HCT116 (cell line): ENCODE data around the gene MAGI3. TPM values are rescaled to one million over a fixed set of nuclear protein-coding genes. Genes with fewer than 3 reads are reported as not detected.

Experiments used
- ATAC-seq: fragments of 200-7000 bp; cut with Tn5 transposase; 2 replicates; pipeline ENCODE4 v1.9.1; 2020; ENCODE audit warnings: mild to moderate bottlenecking, moderate library complexity
- BruUV-seq: library from RNA; stranded (reverse); fragments of 400-500 nt; replicated peaks from 2 replicates; lab custom pipeline; 2021; lab: Mats Ljungman, UMichigan
- CTCF ChIA-PET: fragments of 300-600 bp; sonication (Branson Sonifier 250); formaldehyde crosslinking; loops from one replicate; lab custom pipeline; 2021; ENCODE audit warnings: antibody characterized with exemption; lab: Charles Lee
- POLR2A ChIA-PET: fragments of 300-600, 350-600 bp; sonication (Branson Sonifier 250); formaldehyde crosslinking; loops from one replicate; lab custom pipeline; 2021; ENCODE audit warnings: antibody characterized with exemption; lab: Charles Lee
- RAD21 ChIA-PET, 2 experiments: fragments of 300-600 bp; sonication (Branson Sonifier 250); formaldehyde crosslinking; loops; one replicate each; lab custom pipeline; 2023; ENCODE audit warnings: low total read pairs in 2 of 2; ENCODE audit not compliant: uncharacterized antibody in 2 of 2, unreplicated experiment in 2 of 2, low non-redundant PET in 1 of 2; lab: Charles Lee
- DNase-seq: peaks from one replicate; pipeline ENCODE4 v3.0.0-alpha.2; 2010; ENCODE audit warnings: low read depth, low spot score
- H2AFZ ChIP-seq: fragments of 200-600 bp; shearing (Covaris generic), sonication (generic); 2 replicates; pipeline ENCODE4 v1.6.1; 2017; ENCODE audit warnings: low read depth, mixed run types, mixed read lengths, antibody characterized with exemption, low read length; ENCODE audit not compliant: poor library complexity, severe bottlenecking
- H3K27ac ChIP-seq: 2 replicates; pipeline ENCODE4 v1.5.1; 2012; ENCODE audit warnings: low read depth, low read length
- H3K27me3 ChIP-seq: fragments of 200-600 bp; sonication (generic); 2 replicates; pipeline ENCODE4 v1.6.1; 2016; ENCODE audit warnings: mixed run types, low read length, mixed read lengths; ENCODE audit not compliant: insufficient read depth
- H3K36me3 ChIP-seq, 2 experiments: fragments of 200-500 bp in 1 of 2; fragments of 200-600 bp in 1 of 2; sonication (Bioruptor generic) in 1 of 2; sonication (generic) in 1 of 2; 2 replicates each; pipeline versions ENCODE4 v1.5.1 to v1.6.1; 2014 to 2016; ENCODE audit warnings: low read length in 2 of 2, inconsistent platforms in 1 of 2, mixed read lengths in 1 of 2, mixed run types in 1 of 2; ENCODE audit not compliant: insufficient read depth in 2 of 2, control insufficient read depth in 1 of 2
- H3K4me1 ChIP-seq, 2 experiments: fragments of 200-600 bp in 1 of 2; sonication (generic) in 1 of 2; 2 replicates each; pipeline versions ENCODE4 v1.5.1 to v1.6.1; 2012 to 2017; ENCODE audit warnings: low read length in 2 of 2, inconsistent platforms in 1 of 2, mild to moderate bottlenecking in 1 of 2, mixed read lengths in 1 of 2, mixed run types in 1 of 2, moderate library complexity in 1 of 2; ENCODE audit not compliant: insufficient read depth in 2 of 2, control insufficient read depth in 1 of 2
- H3K4me2 ChIP-seq: fragments of 200-600 bp; sonication (generic); 2 replicates; pipeline ENCODE4 v1.6.1; 2017; ENCODE audit warnings: mixed run types, low read length, mixed read lengths
- H3K4me3 ChIP-seq, 2 experiments: fragments of 200-600 bp in 1 of 2; sonication (generic) in 1 of 2; replicated peaks in 1 of 2; 2 replicates each; pipeline ENCODE4 v1.5.1; 2011 to 2016; ENCODE audit warnings: low read length in 2 of 2, control low read depth in 1 of 2, low read depth in 1 of 2, mild to moderate bottlenecking in 1 of 2, mixed read lengths in 1 of 2, mixed run types in 1 of 2
- H3K79me2 ChIP-seq: fragments of 200-600 bp; sonication (generic); 2 replicates; pipeline ENCODE4 v1.6.1; 2017; ENCODE audit warnings: mild to moderate bottlenecking, mixed run types, low read length, moderate library complexity, mixed read lengths; ENCODE audit not compliant: insufficient read depth
- H3K9ac ChIP-seq: fragments of 200-600 bp; sonication (generic); 2 replicates; pipeline ENCODE4 v1.6.1; 2016; ENCODE audit warnings: low read length, mixed read lengths
- H3K9me2 ChIP-seq: fragments of 200-600 bp; sonication (generic), shearing (Covaris generic); 2 replicates; pipeline ENCODE4 v1.6.1; 2017; ENCODE audit warnings: mixed run types, mild to moderate bottlenecking, moderate library complexity; ENCODE audit not compliant: insufficient read depth
- H3K9me3 ChIP-seq, 2 experiments: fragments of 200-500 bp in 1 of 2; fragments of 200-600 bp in 1 of 2; sonication (Bioruptor generic) in 1 of 2; sonication (generic) in 1 of 2; 2 replicates each; pipeline ENCODE4 v1.6.1; 2014 to 2017; ENCODE audit warnings: low read length in 2 of 2, mixed read lengths in 2 of 2, inconsistent platforms in 1 of 2, low read depth in 1 of 2, mild to moderate bottlenecking in 1 of 2, mixed run types in 1 of 2, moderate library complexity in 1 of 2; ENCODE audit not compliant: control insufficient read depth in 1 of 2, insufficient read depth in 1 of 2
- H4K20me1 ChIP-seq: fragments of 200-600 bp; sonication (generic), shearing (Covaris generic); 2 replicates; pipeline ENCODE4 v1.6.1; 2017; ENCODE audit warnings: mixed run types, mild to moderate bottlenecking, moderate library complexity; ENCODE audit not compliant: insufficient read depth
- CEBPB ChIP-seq: IDR thresholded peaks from 2 replicates; pipeline ENCODE4 v1.6.1; 2012; ENCODE audit warnings: low read depth
- ELF1 ChIP-seq: IDR thresholded peaks from 2 replicates; pipeline ENCODE4 v1.6.1; 2012; ENCODE audit warnings: low read depth, borderline replicate concordance
- EZH2 ChIP-seq: fragments of 200-600 bp; sonication (generic); IDR thresholded peaks from 2 replicates; pipeline ENCODE4 v1.6.1; 2017; ENCODE audit warnings: antibody characterized with exemption, mixed run types
- FOSL1 ChIP-seq: IDR thresholded peaks from 2 replicates; pipeline ENCODE4 v1.6.1; 2012; ENCODE audit warnings: low read depth
- intact Hi-C: fragments of 100-400 bp; cut with micrococcal nuclease; formaldehyde crosslinking; loops from 2 replicates; pipeline ENCODE4 v1.10.0; 2022
- total RNA-seq: library from RNA; stranded (reverse); gene quantifications from one replicate; pipeline ENCODE4 v1.2.1, GENCODE V29; 2021; ENCODE audit not compliant: unreplicated experiment
- TF ChIP-seq, protein P1 (sequence below): IDR thresholded peaks from 2 replicates; pipeline ENCODE4 v1.6.1; 2012; ENCODE audit warnings: low read depth
- TF ChIP-seq, protein P2 (sequence below): IDR thresholded peaks from 2 replicates; pipeline ENCODE4 v1.6.1; 2012

MAGI3 gene
- total RNA-seq, 1 experiment from 2014 or later = 11.8 TPM

DNA sequence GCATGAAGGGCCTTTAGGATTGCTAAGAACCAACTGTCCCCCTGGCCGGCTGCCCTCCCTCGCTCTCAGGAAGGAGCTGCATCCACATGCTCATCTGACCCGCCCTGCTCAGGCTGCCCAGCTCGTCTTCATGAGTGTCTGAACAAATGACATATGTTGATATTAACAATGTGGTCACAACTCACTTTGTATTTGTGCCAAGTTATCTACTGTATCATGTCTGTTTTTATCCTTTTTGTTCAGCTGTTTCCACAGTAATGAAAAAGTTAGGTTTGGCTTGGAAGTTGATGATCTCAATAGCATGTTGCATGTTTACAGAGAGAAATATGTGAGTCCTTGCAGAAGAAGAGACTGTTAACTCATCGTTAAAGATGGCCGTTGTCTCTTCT, 293.8 kb downstream of the MAGI3 start:
- DNase-seq = no peak
- no peaks in the 10 kb centered on the region for H3K79me2 ChIP-seq
- H3K27me3 ChIP-seq = no peaks in the 10 kb centered on the region
- no peaks in the 10 kb centered on the region for H4K20me1 ChIP-seq
- H3K27ac ChIP-seq = no peak overlapping the region
- RAD21 ChIA-PET = no interaction called here
- H3K4me1 ChIP-seq = no peaks in the 10 kb centered on the region
- TF ChIP-seq, protein P1, sequence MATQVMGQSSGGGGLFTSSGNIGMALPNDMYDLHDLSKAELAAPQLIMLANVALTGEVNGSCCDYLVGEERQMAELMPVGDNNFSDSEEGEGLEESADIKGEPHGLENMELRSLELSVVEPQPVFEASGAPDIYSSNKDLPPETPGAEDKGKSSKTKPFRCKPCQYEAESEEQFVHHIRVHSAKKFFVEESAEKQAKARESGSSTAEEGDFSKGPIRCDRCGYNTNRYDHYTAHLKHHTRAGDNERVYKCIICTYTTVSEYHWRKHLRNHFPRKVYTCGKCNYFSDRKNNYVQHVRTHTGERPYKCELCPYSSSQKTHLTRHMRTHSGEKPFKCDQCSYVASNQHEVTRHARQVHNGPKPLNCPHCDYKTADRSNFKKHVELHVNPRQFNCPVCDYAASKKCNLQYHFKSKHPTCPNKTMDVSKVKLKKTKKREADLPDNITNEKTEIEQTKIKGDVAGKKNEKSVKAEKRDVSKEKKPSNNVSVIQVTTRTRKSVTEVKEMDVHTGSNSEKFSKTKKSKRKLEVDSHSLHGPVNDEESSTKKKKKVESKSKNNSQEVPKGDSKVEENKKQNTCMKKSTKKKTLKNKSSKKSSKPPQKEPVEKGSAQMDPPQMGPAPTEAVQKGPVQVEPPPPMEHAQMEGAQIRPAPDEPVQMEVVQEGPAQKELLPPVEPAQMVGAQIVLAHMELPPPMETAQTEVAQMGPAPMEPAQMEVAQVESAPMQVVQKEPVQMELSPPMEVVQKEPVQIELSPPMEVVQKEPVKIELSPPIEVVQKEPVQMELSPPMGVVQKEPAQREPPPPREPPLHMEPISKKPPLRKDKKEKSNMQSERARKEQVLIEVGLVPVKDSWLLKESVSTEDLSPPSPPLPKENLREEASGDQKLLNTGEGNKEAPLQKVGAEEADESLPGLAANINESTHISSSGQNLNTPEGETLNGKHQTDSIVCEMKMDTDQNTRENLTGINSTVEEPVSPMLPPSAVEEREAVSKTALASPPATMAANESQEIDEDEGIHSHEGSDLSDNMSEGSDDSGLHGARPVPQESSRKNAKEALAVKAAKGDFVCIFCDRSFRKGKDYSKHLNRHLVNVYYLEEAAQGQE = no peak
- TF ChIP-seq EZH2 (no peak), CEBPB (no peak), FOSL1 (no peak), ELF1 (no peak)
- TF ChIP-seq, protein P2, sequence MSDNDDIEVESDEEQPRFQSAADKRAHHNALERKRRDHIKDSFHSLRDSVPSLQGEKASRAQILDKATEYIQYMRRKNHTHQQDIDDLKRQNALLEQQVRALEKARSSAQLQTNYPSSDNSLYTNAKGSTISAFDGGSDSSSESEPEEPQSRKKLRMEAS = no peak
- H3K4me2 ChIP-seq = no peak overlapping the region
- no peaks in the 10 kb centered on the region for H3K9me3 ChIP-seq
- POLR2A ChIA-PET = no interaction called here
- intact Hi-C loops = no loop called here
- no peak overlapping the region for H3K4me3 ChIP-seq
- ATAC-seq = no peak
- no peak overlapping the region for H2AFZ ChIP-seq
- CTCF ChIA-PET = interaction anchor here (0.7 kb wide), 1 partner anchor 599 kb away, joined by 3 read pairs; no protein-coding TSS in a partner anchor
- BruUV-seq = no TSS peak
- H3K9me2 ChIP-seq = no peaks in the 10 kb centered on the region
- no peak overlapping the region for H3K9ac ChIP-seq
- H3K36me3 ChIP-seq = no peaks in the 10 kb centered on the region
